ENCODE measurements around the gene GCC1.

DNA sequence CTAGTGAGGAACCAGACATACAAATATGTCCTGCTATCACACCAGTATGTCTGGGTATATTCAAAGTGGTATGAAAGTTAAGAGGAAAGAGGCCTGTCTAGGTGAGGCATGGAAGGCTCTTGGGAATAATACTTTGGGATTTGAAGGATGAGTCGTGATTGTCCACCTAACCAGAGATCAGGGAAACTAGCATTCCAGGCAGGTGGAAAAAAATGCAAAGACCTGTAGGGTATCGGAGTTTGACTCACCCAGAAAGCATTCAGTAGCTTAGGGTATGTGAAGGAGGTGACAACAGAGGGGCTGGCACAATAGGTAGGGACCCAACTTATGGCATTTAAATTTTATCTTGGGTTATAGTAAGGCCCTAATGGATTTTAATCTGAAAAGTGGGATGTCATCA is 950 bp upstream of the GCC1 start:
- TF ChIP-seq CTCF (conservative IDR thresholded peaks at IDR 0.05; ENCODE audit: low read length) (no peak), EZH2phosphoT487 (IDR thresholded peaks at IDR 0.05; ENCODE audit: borderline replicate concordance) (no peak)
